Measurements from ENCODE around the gene STK39.

Gene STK39

DNA sequence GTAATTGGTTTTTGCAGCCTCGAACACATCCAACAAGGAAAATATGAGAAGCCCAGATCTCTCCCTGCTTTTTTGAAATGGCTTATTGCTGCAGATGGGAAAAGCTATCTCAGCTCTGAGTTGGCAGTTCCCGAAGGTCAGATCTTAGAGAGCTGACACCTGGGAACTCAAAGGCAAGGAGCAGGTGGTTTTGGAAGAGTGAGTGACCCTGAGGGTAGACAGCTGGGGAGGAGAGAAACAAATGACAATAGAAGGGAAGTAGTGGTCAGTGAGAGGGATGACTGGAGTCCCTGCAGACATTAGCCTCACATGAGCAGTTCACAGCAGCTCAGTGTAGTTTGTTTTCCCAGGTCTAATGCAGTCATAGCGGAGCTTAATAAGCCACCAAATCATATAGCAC, 317.9 kb downstream of the STK39 start:
- no peaks in the 10 kb centered on the region for H3K36me3 ChIP-seq (ENCODE audit: insufficient read depth)
- H3K4me2 ChIP-seq: no peak overlapping the region
- H3K27me3 ChIP-seq (ENCODE audit: insufficient read depth, low read depth): no peaks in the 10 kb centered on the region
- H3K4me3 ChIP-seq (IDR thresholded peaks at IDR 0.05; ENCODE audit: insufficient read depth, low read depth, low read length): no peak overlapping the region
- TF ChIP-seq CTCF (conservative IDR thresholded peaks at IDR 0.05; ENCODE audit: low read depth, low read length): no peak
- no peak overlapping the region for H2AFZ ChIP-seq (ENCODE audit: low read depth)
- H4K20me1 ChIP-seq (ENCODE audit: insufficient read depth): no peaks in the 10 kb centered on the region
- no peak overlapping the region for H3K9ac ChIP-seq
- H3K4me1 ChIP-seq (ENCODE audit: low read depth, poor library complexity, severe bottlenecking): no peaks in the 10 kb centered on the region
- no peaks in the 10 kb centered on the region for H3K79me2 ChIP-seq (ENCODE audit: insufficient read depth, low read depth)
- no peak overlapping the region for H3K27ac ChIP-seq

DNA sequence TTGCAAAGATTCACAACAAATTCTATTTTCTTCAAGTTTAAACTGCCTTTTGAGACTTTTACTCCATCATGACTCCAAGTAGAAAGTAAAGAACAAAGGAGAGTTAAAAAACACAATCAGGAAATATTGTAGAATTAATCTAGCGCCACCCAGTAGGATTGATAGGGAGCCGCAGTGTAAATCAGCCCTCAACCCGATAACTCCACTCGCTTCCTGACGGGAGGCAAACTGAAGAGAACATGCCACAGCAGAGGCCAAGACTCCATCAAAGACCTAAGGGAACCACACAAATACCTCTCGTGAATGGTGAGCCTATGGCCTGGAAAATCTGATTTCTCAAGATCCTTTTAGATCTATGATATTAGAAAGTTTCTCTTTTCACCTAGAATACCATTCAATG, 319.0 kb downstream of the STK39 start:
- no peaks in the 10 kb centered on the region for H3K27me3 ChIP-seq (ENCODE audit: insufficient read depth, low read depth)
- no peak overlapping the region for H2AFZ ChIP-seq (ENCODE audit: low read depth)
- H4K20me1 ChIP-seq (ENCODE audit: insufficient read depth): no peaks in the 10 kb centered on the region

GRCh38 chr2:167925758-167926157, 321.6 kb downstream of the STK39 start:
- Histone ChIP-seq H3K4me3 (IDR thresholded peaks at IDR 0.05; ENCODE audit: insufficient read depth, low read depth, low read length) (no peak overlapping the region), H3K27me3 (ENCODE audit: insufficient read depth, low read depth) (no peaks in the 10 kb centered on the region), H3K4me1 (ENCODE audit: low read depth, poor library complexity, severe bottlenecking) (no peaks in the 10 kb centered on the region), H3K36me3 (ENCODE audit: insufficient read depth) (no peaks in the 10 kb centered on the region), H3K9ac (no peak overlapping the region), H4K20me1 (ENCODE audit: insufficient read depth) (no peaks in the 10 kb centered on the region), H3K79me2 (ENCODE audit: insufficient read depth, low read depth) (no peaks in the 10 kb centered on the region), H3K4me2 (no peak overlapping the region), H3K27ac (no peak overlapping the region), H2AFZ (ENCODE audit: low read depth) (no peak overlapping the region)
- TF ChIP-seq CTCF (conservative IDR thresholded peaks at IDR 0.05; ENCODE audit: low read depth, low read length): no peak

More for the DNA sequence above, 319.0 kb downstream of the STK39 start:
- no peaks in the 10 kb centered on the region for H3K79me2 ChIP-seq (ENCODE audit: insufficient read depth, low read depth)
- H3K9ac ChIP-seq: no peak overlapping the region
- H3K27ac ChIP-seq: no peak overlapping the region
- no peak for TF ChIP-seq CTCF (conservative IDR thresholded peaks at IDR 0.05; ENCODE audit: low read depth, low read length)
- no peak overlapping the region for H3K4me2 ChIP-seq
- no peaks in the 10 kb centered on the region for H3K36me3 ChIP-seq (ENCODE audit: insufficient read depth)
- H3K4me1 ChIP-seq (ENCODE audit: low read depth, poor library complexity, severe bottlenecking): no peaks in the 10 kb centered on the region
- no peak overlapping the region for H3K4me3 ChIP-seq (IDR thresholded peaks at IDR 0.05; ENCODE audit: insufficient read depth, low read depth, low read length)

- no peak overlapping the region for H3K27ac ChIP-seq
- H2AFZ ChIP-seq (ENCODE audit: low read depth): no peak overlapping the region
- no peaks in the 10 kb centered on the region for H3K36me3 ChIP-seq (ENCODE audit: insufficient read depth)
- H3K4me3 ChIP-seq (IDR thresholded peaks at IDR 0.05; ENCODE audit: insufficient read depth, low read depth, low read length): no peak overlapping the region
- TF ChIP-seq CTCF (conservative IDR thresholded peaks at IDR 0.05; ENCODE audit: low read depth, low read length): no peak
- H3K79me2 ChIP-seq (ENCODE audit: insufficient read depth, low read depth): no peaks in the 10 kb centered on the region
- no peak overlapping the region for H3K4me2 ChIP-seq
- no peak overlapping the region for H3K9ac ChIP-seq
- no peaks in the 10 kb centered on the region for H4K20me1 ChIP-seq (ENCODE audit: insufficient read depth)
- H3K4me1 ChIP-seq (ENCODE audit: low read depth, poor library complexity, severe bottlenecking): no peaks in the 10 kb centered on the region
- H3K27me3 ChIP-seq (ENCODE audit: insufficient read depth, low read depth): no peaks in the 10 kb centered on the region
These were observed 322.8 kb downstream of the STK39 start for GRCh38 chr2:167924556-167924955.

Data from KMS-11 (cell line).